GM23338 (cell line): ENCODE data around the gene SLC17A7. TPM values are rescaled to one million over a fixed set of nuclear protein-coding genes. Genes with fewer than 3 reads are reported as not detected.
A peak's percentile ranks its signal among the peaks of the same experiment; 100 is the strongest.

Experiments used
- ATAC-seq: fragments of 200-7000 bp; cut with Tn5 transposase; 3 replicates; pipeline ENCODE4 v1.9.1; 2020
- DNase-seq: peaks from one replicate; pipeline ENCODE4 v3.0.0-alpha.2; 2015; ENCODE audit warnings: low spot score
- H2AFZ ChIP-seq: fragments of 200-600 bp; sonication (generic); 2 replicates; pipeline ENCODE4 v1.8.0; 2016; ENCODE audit warnings: antibody characterized with exemption, mild to moderate bottlenecking, moderate library complexity
- H3F3A ChIP-seq: fragments of 200-600 bp; sonication (generic); replicated peaks from 2 replicates; pipeline ENCODE4 v1.8.0; 2017; ENCODE audit warnings: antibody characterized with exemption, mixed run types, low read depth
- H3K27ac ChIP-seq: fragments of 200-600 bp; sonication (generic); 2 replicates; pipeline ENCODE4 v1.6.1; 2016; ENCODE audit warnings: low read depth
- H3K27me3 ChIP-seq: fragments of 200-600 bp; sonication (generic); 2 replicates; pipeline ENCODE4 v1.8.0; 2016; ENCODE audit warnings: mild to moderate bottlenecking, mixed run types, moderate library complexity; ENCODE audit not compliant: insufficient read depth
- H3K36me3 ChIP-seq: fragments of 200-600 bp; sonication (generic); 2 replicates; pipeline ENCODE4 v1.8.0; 2016; ENCODE audit warnings: mild to moderate bottlenecking; ENCODE audit not compliant: insufficient read depth
- H3K4me1 ChIP-seq: fragments of 200-600 bp; sonication (generic); 2 replicates; pipeline ENCODE4 v1.8.0; 2016; ENCODE audit warnings: mild to moderate bottlenecking, moderate library complexity; ENCODE audit not compliant: insufficient read depth
- H3K4me2 ChIP-seq: fragments of 200-600 bp; sonication (generic); 2 replicates; pipeline ENCODE4 v1.7.1; 2017; ENCODE audit warnings: mixed run types
- H3K4me3 ChIP-seq: fragments of 200-600 bp; sonication (generic); 2 replicates; pipeline ENCODE4 v1.6.1; 2016; ENCODE audit warnings: mixed run types
- H3K79me2 ChIP-seq: fragments of 200-600 bp; sonication (generic); replicated peaks from 2 replicates; pipeline ENCODE4 v1.8.0; 2017; ENCODE audit warnings: mild to moderate bottlenecking; ENCODE audit not compliant: insufficient read depth
- H3K9me2 ChIP-seq: fragments of 200-600 bp; sonication (generic); 2 replicates; pipeline ENCODE4 v1.8.0; 2017; ENCODE audit not compliant: insufficient read depth
- H4K20me1 ChIP-seq: fragments of 200-600 bp; sonication (generic); replicated peaks from 2 replicates; pipeline ENCODE4 v1.8.0; 2017; ENCODE audit warnings: mild to moderate bottlenecking; ENCODE audit not compliant: insufficient read depth
- H3K27ac Mint-ChIP-seq: 2 replicates; pipeline ENCODE4 v1.8.0; 2020; ENCODE audit warnings: inconsistent platforms, mild to moderate bottlenecking, moderate library complexity, mixed read lengths
- H3K27me3 Mint-ChIP-seq: 3 replicates; pipeline ENCODE4 v1.8.0; 2022; ENCODE audit warnings: low read depth, mild to moderate bottlenecking, moderate library complexity, mixed read lengths, inconsistent platforms; ENCODE audit not compliant: insufficient read depth, poor library complexity
- H3K36me3 Mint-ChIP-seq: 3 replicates; pipeline ENCODE4 v1.8.0; 2021; ENCODE audit warnings: low read depth, mild to moderate bottlenecking, inconsistent platforms, moderate library complexity, mixed read lengths
- H3K4me1 Mint-ChIP-seq: 3 replicates; pipeline ENCODE4 v1.8.0; 2020; ENCODE audit warnings: mild to moderate bottlenecking, inconsistent platforms, mixed read lengths
- H3K4me3 Mint-ChIP-seq: 3 replicates; pipeline ENCODE4 v1.8.0; 2021; ENCODE audit warnings: moderate library complexity, mild to moderate bottlenecking, inconsistent platforms, mixed read lengths
- H3K9me3 Mint-ChIP-seq: 3 replicates; pipeline ENCODE4 v1.8.0; 2020; ENCODE audit warnings: moderate library complexity, mild to moderate bottlenecking, inconsistent platforms, mixed read lengths
- CREB1 ChIP-seq: fragments of 250-450 bp; sonication (Bioruptor Pico); IDR thresholded peaks from 2 replicates; pipeline ENCODE4 v1.5.0; 2020; ENCODE audit warnings: low read depth, mild to moderate bottlenecking, moderate library complexity
- CTCF ChIP-seq, 2 experiments: fragments of 200-600 bp in 1 of 2; sonication (generic) in 1 of 2; conservative IDR thresholded peaks; 2 replicates each; pipeline versions ENCODE4 v1.5.1 to v1.6.1; 2016 to 2017; ENCODE audit warnings: antibody characterized with exemption in 2 of 2, low read depth in 2 of 2, mild to moderate bottlenecking in 2 of 2, moderate library complexity in 1 of 2
- ETS1 ChIP-seq: IDR thresholded peaks from 2 replicates; pipeline ENCODE4 v1.6.1; 2016; ENCODE audit warnings: antibody characterized with exemption
- EZH2 ChIP-seq: fragments of 200-600 bp; sonication (generic); IDR thresholded peaks from one replicate; pipeline ENCODE4 v1.8.0; 2017; ENCODE audit warnings: antibody characterized with exemption, mild to moderate bottlenecking, low read depth; ENCODE audit not compliant: unreplicated experiment
- EZH2phosphoT487 ChIP-seq: fragments of 200-600 bp; sonication (generic); IDR thresholded peaks from one replicate; pipeline ENCODE4 v1.8.1; 2018; ENCODE audit warnings: antibody characterized with exemption; ENCODE audit not compliant: unreplicated experiment
- JUNB ChIP-seq: IDR thresholded peaks from one replicate; pipeline ENCODE4 v1.6.1; 2016; ENCODE audit warnings: antibody characterized with exemption; ENCODE audit not compliant: unreplicated experiment
- NANOG ChIP-seq: IDR thresholded peaks from 2 replicates; pipeline ENCODE4 v1.6.1; 2016; ENCODE audit warnings: antibody characterized with exemption, borderline replicate concordance
- POLR2AphosphoS5 ChIP-seq: IDR thresholded peaks from 2 replicates; pipeline ENCODE4 v1.6.1; 2016; ENCODE audit warnings: antibody characterized with exemption, low read depth
- REST ChIP-seq: IDR thresholded peaks from one replicate; pipeline ENCODE4 v1.6.1; 2018; ENCODE audit warnings: antibody characterized with exemption; ENCODE audit not compliant: unreplicated experiment
- STAT1 ChIP-seq: IDR thresholded peaks from one replicate; pipeline ENCODE4 v1.6.1; 2016; ENCODE audit warnings: antibody characterized with exemption; ENCODE audit not compliant: unreplicated experiment
- ZNF114 ChIP-seq: fragments of 250-450 bp; sonication (Bioruptor Pico); IDR thresholded peaks from 2 replicates; pipeline ENCODE4 v1.5.0; 2020; ENCODE audit warnings: mild to moderate bottlenecking, moderate library complexity
- ZNF331 ChIP-seq: fragments of 250-450 bp; sonication (Bioruptor Pico); IDR thresholded peaks from 2 replicates; pipeline ENCODE4 v1.5.0; 2020; ENCODE audit warnings: low read depth, mild to moderate bottlenecking, moderate library complexity
- ZNF462 ChIP-seq: fragments of 250-450 bp; sonication (Bioruptor Pico); IDR thresholded peaks from 2 replicates; pipeline ENCODE4 v1.5.0; 2020; ENCODE audit warnings: mild to moderate bottlenecking, moderate library complexity
- polyA plus RNA-seq: library from polyadenylated mRNA; unstranded; fragments of >200 nt; fragmentation: Nextera tagmentation; extraction: Ambion mirVana; gene quantifications from 2 replicates; pipeline ENCODE4 v1.2.1, GENCODE V29; 2016
- total RNA-seq: library from RNA; depleted of rRNA; stranded (reverse); fragments of >200 nt; shearing (Covaris generic); gene quantifications from 2 replicates; pipeline ENCODE4 v1.2.3, GENCODE V29; 2014

Gene SLC17A7
- total and polyA plus RNA-seq, 2 experiments from 2014 or later: 0.90 to 1.5 TPM

- Histone ChIP-seq H3K27ac (peak overlapping the region; percentile 76; the same call in 1 of the 2 replicates), H3K4me2 (peak overlapping the region; percentile 94), H3K27me3 (peaks cover 50% of the 10 kb centered on the region), H2AFZ (peak overlapping the region; percentile 90), H4K20me1 (no peaks in the 10 kb centered on the region), H3K9me2 (no peaks in the 10 kb centered on the region), H3K36me3 (no peaks in the 10 kb centered on the region; the same call in 1 of the 2 replicates), H3K4me1 (peaks cover 13% of the 10 kb centered on the region), H3K4me3 (peak overlapping the region; percentile 61), H3F3A (peaks cover 16% of the 10 kb centered on the region), H3K79me2 (no peaks in the 10 kb centered on the region)
- Mint-ChIP-seq H3K36me3 (peaks cover 11% of the 10 kb centered on the region; the same call in 2 of the 3 replicates), H3K9me3 (peaks cover 5% of the 10 kb centered on the region; the same call in 2 of the 3 replicates), H3K27ac (no peak overlapping the region), H3K4me1 (peaks cover 21% of the 10 kb centered on the region), H3K4me3 (peak overlapping the region; percentile 66), H3K27me3 (peaks cover 75% of the 10 kb centered on the region)
- DNase-seq (no peak), ATAC-seq (no peak)
- TF ChIP-seq EZH2 (no peak), REST (no peak), ZNF331 (CRISPR knock-in tag) (no peak), ETS1 (no peak), CTCF (conservative IDR thresholded peaks at IDR 0.05; ENCODE audit: low read depth in 2 of 2) (no peak), EZH2phosphoT487 (no peak), ZNF114 (CRISPR knock-in tag) (no peak), CREB1 (CRISPR knock-in tag) (no peak), STAT1 (no peak), JUNB (no peak), ZNF462 (no peak), POLR2AphosphoS5 (no peak), NANOG (no peak)
Measured at GRCh38 chr19:49441960-49442350, 628 bp upstream of the SLC17A7 start.
